ENCODE data around the gene FANCB. TPM values are rescaled to one million over a fixed set of nuclear protein-coding genes. Genes with fewer than 3 reads are reported as not detected.

FANCB gene
- total and polyA plus RNA-seq, 2 of the 4 experiments (the other 2 are of a cell fraction): 2.5 to 7.7 TPM

DNA sequence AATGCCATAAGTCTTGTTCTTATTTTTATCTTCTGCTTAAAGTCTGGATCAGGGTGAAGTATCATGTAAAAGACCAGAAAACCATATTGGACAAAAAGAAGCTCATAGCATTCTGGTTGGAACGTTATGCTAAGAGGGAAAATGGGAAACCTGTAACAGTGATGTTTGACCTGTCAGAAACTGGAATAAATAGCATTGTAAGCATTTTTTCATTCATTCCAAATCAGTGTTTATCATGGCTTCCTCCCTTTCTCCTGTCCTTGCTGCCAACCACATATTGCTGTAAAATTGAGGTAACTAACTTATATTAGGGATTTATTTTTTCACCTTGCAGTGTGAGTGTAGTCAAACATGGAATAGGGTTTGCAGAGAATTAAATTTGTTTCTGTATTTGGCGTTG is 24.2 kb upstream of the FANCB start:
- dilution Hi-C loops (cut with HindIII; ENCODE audit: low sequenced_read_pairs, unreplicated experiment): no loop called here
- no peak overlapping the region for H4K8ac ChIP-seq (ENCODE audit: low read depth in 2 of 2, low read length in 2 of 2)
- no peak overlapping the region for H4K5ac ChIP-seq (ENCODE audit: low read depth, low read length)
- H2BK120ac ChIP-seq (ENCODE audit: low read depth, low read length): no peak overlapping the region
- no peaks in the 10 kb centered on the region for H3K9me3 ChIP-seq (ENCODE audit: control insufficient read depth, insufficient read depth, low read length)
- no peak overlapping the region for H2BK15ac ChIP-seq (ENCODE audit: low read depth, low read length)
- 0 out of 2 replicates have a peak, but pooled peaks cover 3% of the 10 kb centered on the region for H3K36me3 ChIP-seq (ENCODE audit: control insufficient read depth, insufficient read depth, low read length)
- CTCF ChIA-PET: no interaction called here
- no peak overlapping the region for H3K9ac ChIP-seq (ENCODE audit: low read depth, low read length)
- in situ Hi-C loops (cut with MboI; ENCODE audit: low sequenced_read_pairs): no loop called here
- H3K56ac ChIP-seq (ENCODE audit: extremely low read depth, insufficient read depth, low read length): no peak overlapping the region
- H3K27ac ChIP-seq (ENCODE audit: insufficient read depth, low read length): no peak overlapping the region
- H3K4me1 ChIP-seq (ENCODE audit: control insufficient read depth, insufficient read depth, low read length): no peaks in the 10 kb centered on the region
- no peak overlapping the region for H2AK9ac ChIP-seq (replicated peaks; ENCODE audit: low read depth, low read length, poor library complexity)
- no peak overlapping the region for H2BK20ac ChIP-seq (ENCODE audit: low read depth, low read length)
- peak; percentile 83 for TF ChIP-seq MAFK (IDR thresholded peaks at IDR 0.05; ENCODE audit: low read depth, low read length)
- TF ChIP-seq ELK1 (IDR thresholded peaks at IDR 0.05; ENCODE audit: borderline replicate concordance, low read depth, low read length): no peak
- H3K23ac ChIP-seq (ENCODE audit: low read depth, low read length): no peak overlapping the region
- H3K4ac ChIP-seq (ENCODE audit: low read depth, low read length): no peak overlapping the region
- no peak overlapping the region for H3K4me3 ChIP-seq (ENCODE audit: insufficient read depth, low read depth, low read length)
- no peak overlapping the region for H3K18ac ChIP-seq (ENCODE audit: low read depth, low read length)
- H3K79me1 ChIP-seq (ENCODE audit: low read depth in 1 of 2, low read length in 2 of 2): peaks cover 5 to 6% of the 10 kb centered on the region in 2 experiments; a peak in 2 of 4 replicates
- no peaks in the 10 kb centered on the region for H3K27me3 ChIP-seq (ENCODE audit: control insufficient read depth, insufficient read depth, low read length)
- no peak overlapping the region for H2AFZ ChIP-seq (replicated peaks; ENCODE audit: low read length, poor library complexity)
- H2BK5ac ChIP-seq (ENCODE audit: low read depth, low read length, poor library complexity, severe bottlenecking): no peak overlapping the region
- intact Hi-C loops (cut with micrococcal nuclease): no loop called here
- WGBS, 2 experiments (ENCODE audit: extremely low coverage in 2 of 2, insufficient read length in 1 of 2): 100% methylated on average over 1 of the region's 2 CpGs; no CpG with 5 or more reads in 1 of the 2 experiments
- DNase-seq (no peak), ATAC-seq (ENCODE audit: low read depth) (no peak)
- no peaks in the 10 kb centered on the region for H4K20me1 ChIP-seq (ENCODE audit: insufficient read depth, low read length)
- POLR2A ChIA-PET (ENCODE audit: unreplicated experiment): no interaction called here
- no peak overlapping the region for H3K4me2 ChIP-seq (ENCODE audit: low read depth, low read length)
- no TSS peak for BruUV-seq (replicated peaks)
- no peak overlapping the region for H3K14ac ChIP-seq (replicated peaks; ENCODE audit: low read depth, low read length)
- H2AK5ac ChIP-seq (ENCODE audit: low read depth, low read length): no peak overlapping the region
- no peak overlapping the region for H4K91ac ChIP-seq (ENCODE audit: insufficient read depth, low read depth, low read length)
- 0 out of 2 replicates have a peak, but pooled peaks cover 3% of the 10 kb centered on the region for H3K9me1 ChIP-seq (ENCODE audit: insufficient read depth, low read length)
